Measurements from ENCODE around the gene MYLK2.

The MYLK2 gene

GRCh38 chr20:31858760-31859083, 39.6 kb downstream of the MYLK2 start:
- H3K27ac Mint-ChIP-seq, result no peak overlapping the region
- H3K36me3 Mint-ChIP-seq (ENCODE audit: low read depth), result no peaks in the 10 kb centered on the region
- no peak for TF ChIP-seq CTCF (IDR thresholded peaks at IDR 0.05; ENCODE audit: unreplicated experiment in 3 of 3)
- peak overlapping the region in 2 of 3 experiments; percentile 45 to 53 for H3K4me3 Mint-ChIP-seq
- peaks cover 5% of the 10 kb centered on the region for H3K27me3 Mint-ChIP-seq (ENCODE audit: low read depth)
- H3K4me1 Mint-ChIP-seq, result peaks cover 15% of the 10 kb centered on the region
- H3K9me3 Mint-ChIP-seq, result no peaks in the 10 kb centered on the region

- Mint-ChIP-seq H3K4me3 (peak overlapping the region; percentile 68 to 89 (median 82)), H3K27me3 (ENCODE audit: low read depth) (peaks cover 5% of the 10 kb centered on the region), H3K9me3 (no peaks in the 10 kb centered on the region), H3K36me3 (ENCODE audit: low read depth) (no peaks in the 10 kb centered on the region), H3K4me1 (peaks cover 15% of the 10 kb centered on the region), H3K27ac (no peak overlapping the region)
- no peak for TF ChIP-seq CTCF (IDR thresholded peaks at IDR 0.05; ENCODE audit: unreplicated experiment in 3 of 3)
These were observed 40.3 kb downstream of the MYLK2 start for GRCh38 chr20:31859266-31859997.

- peaks cover 7% of the 10 kb centered on the region for H3K27me3 Mint-ChIP-seq (ENCODE audit: low read depth)
- peak overlapping the region; percentile 74 to 89 (median 82) for H3K4me3 Mint-ChIP-seq
- H3K9me3 Mint-ChIP-seq, result no peaks in the 10 kb centered on the region
- H3K27ac Mint-ChIP-seq, result peak overlapping the region in 2 of 3 experiments; percentile 27 to 64
- H3K4me1 Mint-ChIP-seq, result peaks cover 15% of the 10 kb centered on the region
- H3K36me3 Mint-ChIP-seq (ENCODE audit: low read depth), result no peaks in the 10 kb centered on the region
- TF ChIP-seq CTCF (IDR thresholded peaks at IDR 0.05; ENCODE audit: unreplicated experiment in 3 of 3), result no peak
These were observed 40.8 kb downstream of the MYLK2 start for GRCh38 chr20:31859998-31860380.

GRCh38 chr20:31860390-31861134, 41.4 kb downstream of the MYLK2 start:
- peaks cover 15% of the 10 kb centered on the region for H3K4me1 Mint-ChIP-seq
- no peaks in the 10 kb centered on the region for H3K36me3 Mint-ChIP-seq (ENCODE audit: low read depth)
- TF ChIP-seq CTCF (IDR thresholded peaks at IDR 0.05; ENCODE audit: unreplicated experiment in 3 of 3), result no peak
- H3K27ac Mint-ChIP-seq, result peak overlapping the region in 2 of 3 experiments; percentile 27 to 64
- no peaks in the 10 kb centered on the region for H3K9me3 Mint-ChIP-seq
- H3K4me3 Mint-ChIP-seq, result peak overlapping the region; percentile 74 to 89 (median 82)
- H3K27me3 Mint-ChIP-seq (ENCODE audit: low read depth), result peaks cover 9% of the 10 kb centered on the region

GRCh38 chr20:31861135-31861384, 41.9 kb downstream of the MYLK2 start:
- no peak for TF ChIP-seq CTCF (IDR thresholded peaks at IDR 0.05; ENCODE audit: unreplicated experiment in 3 of 3)
- Mint-ChIP-seq H3K4me1 (peaks cover 15% of the 10 kb centered on the region), H3K36me3 (ENCODE audit: low read depth) (no peaks in the 10 kb centered on the region), H3K27ac (no peak overlapping the region), H3K4me3 (peak overlapping the region; percentile 74 to 89 (median 82)), H3K27me3 (ENCODE audit: low read depth) (peaks cover 9% of the 10 kb centered on the region), H3K9me3 (no peaks in the 10 kb centered on the region)

All from nephron (organoid).